NB4 (cell line): ENCODE data around the gene SMIM10.
A peak's percentile ranks its signal among the peaks of the same experiment; 100 is the strongest.
"Not testable (repeated sequence)": the region's sequence is repeated elsewhere in the genome, so short reads cannot be mapped to it uniquely, and the experiment has no call there.

ENCODE experiments used
- DNase-seq: peaks from one replicate; pipeline ENCODE4 v3.0.0; 2010; ENCODE audit warnings: low read depth
- H3K4me3 ChIP-seq: one replicate; pipeline ENCODE4 v1.5.1; 2011; ENCODE audit warnings: mild to moderate bottlenecking, low read depth, low read length, moderate library complexity
- MAX ChIP-seq: IDR thresholded peaks from 2 replicates; pipeline ENCODE4 v1.6.1; 2011; ENCODE audit warnings: low read depth, low read length
- MYC ChIP-seq: IDR thresholded peaks from 2 replicates; pipeline ENCODE4 v1.6.1; 2011; ENCODE audit warnings: low read depth, low read length
- POLR2A ChIP-seq: IDR thresholded peaks from 2 replicates; pipeline ENCODE4 v1.6.1; 2011; ENCODE audit warnings: mild to moderate bottlenecking; ENCODE audit not compliant: insufficient read length; ENCODE audit errors: extremely low read depth
- TF ChIP-seq, protein P1 (sequence below): IDR thresholded peaks from one replicate; pipeline ENCODE4 v1.5.1; 2012; ENCODE audit warnings: low read depth, low read length

The SMIM10 gene

DNA sequence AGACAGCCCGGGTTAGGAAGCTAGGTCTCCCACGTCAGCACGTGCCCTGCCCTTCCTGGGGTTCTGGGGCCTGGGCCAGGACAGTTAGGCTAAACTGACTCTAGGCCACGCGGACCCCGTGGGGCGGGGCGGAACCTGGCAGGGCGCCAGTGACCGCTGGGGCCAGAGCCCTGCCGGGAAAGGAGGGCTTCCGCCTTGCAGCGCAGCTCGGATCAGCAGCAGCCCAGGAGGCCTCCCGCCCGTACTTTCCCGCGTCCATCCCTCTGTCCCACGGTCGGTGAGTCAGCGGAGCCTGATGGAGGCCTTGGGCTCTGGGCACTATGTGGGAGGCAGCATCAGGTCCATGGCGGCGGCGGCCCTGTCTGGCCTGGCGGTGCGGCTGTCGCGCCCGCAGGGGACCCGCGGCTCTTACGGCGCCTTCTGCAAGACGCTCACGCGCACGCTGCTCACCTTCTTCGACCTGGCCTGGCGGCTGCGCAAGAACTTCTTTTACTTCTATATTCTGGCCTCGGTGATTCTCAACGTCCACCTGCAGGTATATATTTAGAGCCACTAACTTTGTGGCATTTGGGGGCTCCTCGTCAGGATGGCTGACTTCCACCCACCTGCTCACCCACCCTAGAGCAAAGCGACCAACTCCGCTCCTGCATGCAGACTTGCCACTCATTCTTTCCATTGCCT, at the start of gene SMIM10:
Gene SMIM10, plus strand, starts transcription at position 191 of the 681 bp plus-strand sequence. Its CDS starts 105 bp downstream, at position 296.
- H3K4me3 ChIP-seq: peak within 1 kb of the TSS; percentile 79
- peak; percentile 88 for TF ChIP-seq MYC
- peak; percentile 67 for TF ChIP-seq POLR2A
- TF ChIP-seq MAX: peak; percentile 90
- TF ChIP-seq, protein P1, sequence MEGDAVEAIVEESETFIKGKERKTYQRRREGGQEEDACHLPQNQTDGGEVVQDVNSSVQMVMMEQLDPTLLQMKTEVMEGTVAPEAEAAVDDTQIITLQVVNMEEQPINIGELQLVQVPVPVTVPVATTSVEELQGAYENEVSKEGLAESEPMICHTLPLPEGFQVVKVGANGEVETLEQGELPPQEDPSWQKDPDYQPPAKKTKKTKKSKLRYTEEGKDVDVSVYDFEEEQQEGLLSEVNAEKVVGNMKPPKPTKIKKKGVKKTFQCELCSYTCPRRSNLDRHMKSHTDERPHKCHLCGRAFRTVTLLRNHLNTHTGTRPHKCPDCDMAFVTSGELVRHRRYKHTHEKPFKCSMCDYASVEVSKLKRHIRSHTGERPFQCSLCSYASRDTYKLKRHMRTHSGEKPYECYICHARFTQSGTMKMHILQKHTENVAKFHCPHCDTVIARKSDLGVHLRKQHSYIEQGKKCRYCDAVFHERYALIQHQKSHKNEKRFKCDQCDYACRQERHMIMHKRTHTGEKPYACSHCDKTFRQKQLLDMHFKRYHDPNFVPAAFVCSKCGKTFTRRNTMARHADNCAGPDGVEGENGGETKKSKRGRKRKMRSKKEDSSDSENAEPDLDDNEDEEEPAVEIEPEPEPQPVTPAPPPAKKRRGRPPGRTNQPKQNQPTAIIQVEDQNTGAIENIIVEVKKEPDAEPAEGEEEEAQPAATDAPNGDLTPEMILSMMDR: no peak
- peak; percentile 88 for DNase-seq

DNA sequence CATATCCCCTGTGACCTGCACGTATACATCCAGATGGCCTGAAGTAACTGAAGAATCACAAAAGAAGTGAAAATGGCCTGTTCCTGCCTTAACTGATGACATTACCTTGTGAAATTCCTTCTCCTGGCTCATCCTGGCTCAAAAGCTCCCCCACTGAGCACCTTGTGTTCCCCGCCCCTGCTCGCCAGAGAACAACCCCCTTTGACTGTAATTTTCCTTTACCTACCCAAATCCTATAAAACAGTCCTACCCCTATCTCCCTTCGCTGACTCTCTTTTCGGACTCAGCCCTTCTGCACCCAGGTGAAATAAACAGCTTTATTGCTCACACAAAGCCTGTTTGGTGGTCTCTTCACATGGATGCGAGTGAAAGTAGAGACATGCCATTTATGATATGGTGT, 44.4 kb upstream of the SMIM10 start:
- H3K4me3 ChIP-seq, DNase-seq: not testable (repeated sequence)

DNA sequence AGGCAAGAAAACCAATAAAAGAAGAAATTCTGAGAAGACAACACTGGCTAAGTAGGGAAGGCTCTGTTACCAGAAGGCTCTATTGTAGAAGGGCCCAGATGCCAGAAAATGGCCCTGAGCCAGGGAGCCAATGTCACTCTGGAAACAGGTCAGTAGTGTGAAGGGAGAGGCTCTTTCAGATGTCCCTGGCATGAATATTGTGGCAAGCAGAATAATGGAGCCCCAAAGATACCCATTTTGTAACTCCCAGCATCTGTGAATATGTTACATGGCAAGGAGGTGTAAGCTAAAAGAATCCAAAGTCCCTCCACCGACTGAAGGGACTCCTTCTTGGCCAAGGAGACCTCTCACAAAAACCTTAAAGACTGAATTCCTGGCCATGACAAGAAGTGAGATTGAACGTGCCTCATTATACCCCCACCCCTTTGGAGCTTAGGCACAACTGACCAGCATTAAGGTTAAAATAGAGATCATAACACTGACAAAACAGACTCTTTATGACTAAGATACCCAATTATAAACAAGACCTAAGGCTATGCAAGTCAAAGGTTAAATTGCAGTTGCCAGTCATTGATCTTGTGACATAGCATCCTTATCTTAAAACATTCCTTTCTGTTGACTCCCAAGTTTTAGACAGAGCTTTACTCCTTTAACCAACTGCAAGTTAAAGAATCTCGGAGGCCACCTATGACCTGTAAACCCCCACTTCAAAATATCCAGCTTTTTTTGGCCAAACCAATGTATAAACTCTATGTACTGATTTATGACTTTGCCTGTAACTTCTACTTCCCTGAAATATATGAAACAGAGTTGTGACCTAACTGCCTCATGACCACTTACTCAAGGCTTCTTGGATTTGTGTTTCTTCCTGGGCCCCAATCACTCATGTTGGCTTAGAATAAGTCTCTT, 42.2 kb upstream of the SMIM10 start:
- TF ChIP-seq MAX (no peak), POLR2A (no peak), MYC (no peak)
- TF ChIP-seq, protein P1: no peak
- no peak overlapping the region for H3K4me3 ChIP-seq
- no peak for DNase-seq

GRCh38 chrX:134949271-134949670, 41.5 kb upstream of the SMIM10 start:
- no peak overlapping the region for H3K4me3 ChIP-seq
- TF ChIP-seq MAX: no peak
- no peak for TF ChIP-seq MYC
- no peak for TF ChIP-seq POLR2A
- TF ChIP-seq, protein P1: no peak
- DNase-seq: no peak

GRCh38 chrX:134957836-134958235, 33.0 kb upstream of the SMIM10 start:
- DNase-seq: no peak
- TF ChIP-seq, protein P1: no peak
- TF ChIP-seq MYC: no peak
- no peak for TF ChIP-seq MAX
- no peak for TF ChIP-seq POLR2A
- H3K4me3 ChIP-seq: no peak overlapping the region

DNA sequence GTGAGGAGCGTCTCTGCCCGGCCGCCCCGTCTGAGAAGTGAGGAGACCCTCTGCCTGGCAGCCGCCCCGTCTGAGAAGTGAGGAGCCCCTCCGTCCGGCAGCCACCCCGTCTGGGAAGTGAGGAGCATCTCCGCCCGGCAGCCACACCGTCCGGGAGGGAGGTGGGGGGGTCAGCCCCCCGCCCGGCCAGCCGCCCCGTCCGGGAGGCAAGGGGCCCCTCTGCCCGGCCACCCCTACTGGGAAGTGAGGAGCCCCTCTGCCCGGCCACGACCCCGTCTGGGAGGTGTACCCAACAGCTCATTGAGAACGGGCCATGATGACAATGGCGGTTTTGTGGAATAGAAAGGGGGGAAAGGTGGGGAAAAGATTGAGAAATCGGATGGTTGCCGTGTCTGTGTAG, 30.4 kb upstream of the SMIM10 start:
- not testable (repeated sequence) for H3K4me3 ChIP-seq, DNase-seq
